H1 (cell line): ENCODE results near the gene LAMTOR5. TPM values are rescaled to one million over a fixed set of nuclear protein-coding genes. Genes with fewer than 3 reads are reported as not detected.
"Not testable (repeated sequence)": the region's sequence is repeated elsewhere in the genome, so short reads cannot be mapped to it uniquely, and the experiment has no call there.

ENCODE experiments used
- CTCF ChIA-PET: fragments of 300-600 bp; sonication (Branson Sonifier 250); formaldehyde crosslinking; loops from one replicate; lab custom pipeline; 2021; ENCODE audit not compliant: partially characterized antibody; lab: Charles Lee
- POLR2A ChIA-PET: fragments of 300-600 bp; sonication (Branson Sonifier 250); formaldehyde crosslinking; loops from one replicate; lab custom pipeline; 2021; ENCODE audit warnings: inconsistent platforms; ENCODE audit not compliant: partially characterized antibody; lab: Charles Lee
- DNase-seq, 2 experiments: peaks; one replicate each; pipeline versions ENCODE4 v3.0.0 to v3.0.0-alpha.2; 2010 to 2022; ENCODE audit warnings: low spot score in 2 of 2, low read depth in 1 of 2, mixed read lengths in 1 of 2
- FAIRE-seq: peaks from 2 replicates; lab custom pipeline; 2011; peaks lifted over from hg19 to GRCh38; lab: Jason Lieb, UNC
- H2AFZ ChIP-seq: 2 replicates; pipeline ENCODE4 v1.8.1; 2012; ENCODE audit warnings: low read length, inconsistent platforms
- H2AK5ac ChIP-seq: 2 replicates; pipeline ENCODE4 v1.6.1; 2013; ENCODE audit warnings: low read depth, low read length
- H2BK120ac ChIP-seq: replicated peaks from 2 replicates; pipeline ENCODE3; 2013; ENCODE audit warnings: low read depth, low read length, inconsistent platforms
- H2BK12ac ChIP-seq: 2 replicates; pipeline ENCODE4 v1.6.1; 2013; ENCODE audit warnings: low read depth, low read length
- H2BK15ac ChIP-seq: 2 replicates; pipeline ENCODE4 v1.6.1; 2013; ENCODE audit warnings: low read length
- H2BK20ac ChIP-seq: 2 replicates; pipeline ENCODE4 v1.6.1; 2013; ENCODE audit warnings: low read length
- H2BK5ac ChIP-seq: 2 replicates; pipeline ENCODE4 v1.6.1; 2013; ENCODE audit warnings: low read depth, low read length
- H3K14ac ChIP-seq: 2 replicates; pipeline ENCODE4 v1.6.1; 2013; ENCODE audit warnings: inconsistent platforms; ENCODE audit not compliant: insufficient read length
- H3K18ac ChIP-seq: 2 replicates; pipeline ENCODE4 v1.6.1; 2013; ENCODE audit warnings: low read length; ENCODE audit errors: extremely low read depth
- H3K23ac ChIP-seq: 2 replicates; pipeline ENCODE4 v1.6.1; 2013; ENCODE audit warnings: inconsistent platforms; ENCODE audit not compliant: insufficient read length
- H3K23me2 ChIP-seq: 2 replicates; pipeline ENCODE4 v1.6.1; 2013; ENCODE audit warnings: low read depth, low read length
- H3K27ac ChIP-seq: 2 replicates; pipeline ENCODE4 v1.6.1; 2011; ENCODE audit warnings: low read depth, low read length, inconsistent platforms
- H3K27me3 ChIP-seq, 4 experiments: replicated peaks in 1 of 4; 1 replicate in 1 of 4; 2 replicates in 3 of 4; pipeline versions ENCODE4 v1.6.1 to v1.8.1; 2011 to 2013; ENCODE audit warnings: low read length in 3 of 4, mild to moderate bottlenecking in 3 of 4, inconsistent platforms in 2 of 4, mixed read lengths in 2 of 4, moderate library complexity in 1 of 4; ENCODE audit not compliant: control insufficient read depth in 3 of 4, insufficient read depth in 3 of 4; ENCODE audit errors: extremely low read depth in 1 of 4
- H3K36me3 ChIP-seq, 4 experiments: 2 replicates each; pipeline versions ENCODE4 v1.6.1 to v1.8.1; 2011 to 2013; ENCODE audit warnings: mild to moderate bottlenecking in 4 of 4, low read length in 3 of 4, moderate library complexity in 2 of 4, control low read depth in 1 of 4, inconsistent platforms in 1 of 4; ENCODE audit not compliant: insufficient read depth in 4 of 4, control insufficient read depth in 2 of 4
- H3K4ac ChIP-seq: replicated peaks from 2 replicates; pipeline ENCODE3; 2013; ENCODE audit warnings: low read length, low read depth, mixed read lengths, inconsistent platforms; ENCODE audit not compliant: insufficient read length
- H3K4me1 ChIP-seq, 4 experiments: replicated peaks in 1 of 4; 1 replicate in 1 of 4; 2 replicates in 3 of 4; pipeline versions ENCODE4 v1.6.1 to v1.8.1; 2011 to 2013; ENCODE audit warnings: low read length in 3 of 4, inconsistent platforms in 2 of 4, mixed read lengths in 1 of 4; ENCODE audit not compliant: insufficient read depth in 4 of 4, control insufficient read depth in 3 of 4
- H3K4me2 ChIP-seq, 2 experiments: 2 replicates each; pipeline versions ENCODE4 v1.6.1 to v1.8.1; 2011 to 2013; ENCODE audit warnings: low read depth in 2 of 2, low read length in 2 of 2, control low read depth in 1 of 2, inconsistent platforms in 1 of 2, mild to moderate bottlenecking in 1 of 2; ENCODE audit not compliant: insufficient read depth in 1 of 2
- H3K4me3 ChIP-seq, 4 experiments: fragments of 200-600, 300-600 bp in 1 of 4; sonication (generic), shearing (Covaris generic), sonication (Bioruptor Twin) in 1 of 4; 2 replicates each; pipeline versions ENCODE4 v1.5.1 to v1.8.1; 2011 to 2016; ENCODE audit warnings: low read length in 4 of 4, low read depth in 3 of 4, control low read depth in 2 of 4, inconsistent platforms in 2 of 4, mild to moderate bottlenecking in 2 of 4, mixed read lengths in 1 of 4, moderate library complexity in 1 of 4; ENCODE audit not compliant: insufficient read depth in 2 of 4; ENCODE audit errors: extremely low read depth in 1 of 4
- H3K56ac ChIP-seq: replicated peaks from 2 replicates; pipeline ENCODE3; 2013; ENCODE audit warnings: low read depth, mild to moderate bottlenecking, mixed read lengths, low read length, inconsistent platforms; ENCODE audit not compliant: insufficient read length
- H3K79me1 ChIP-seq: 2 replicates; pipeline ENCODE4 v1.6.1; 2013; ENCODE audit warnings: low read depth, low read length, control low read depth
- H3K79me2 ChIP-seq, 2 experiments: 2 replicates each; pipeline versions ENCODE4 v1.6.1 to v1.8.1; 2012 to 2013; ENCODE audit warnings: low read length in 2 of 2, mild to moderate bottlenecking in 2 of 2, inconsistent platforms in 1 of 2; ENCODE audit not compliant: insufficient read depth in 2 of 2, control insufficient read depth in 1 of 2
- H3K9ac ChIP-seq, 4 experiments: replicated peaks in 1 of 4; 1 replicate in 1 of 4; 2 replicates in 3 of 4; pipeline versions ENCODE4 v1.6.1 to v1.8.1; 2011 to 2013; ENCODE audit warnings: low read depth in 3 of 4, low read length in 3 of 4, control low read depth in 2 of 4, mild to moderate bottlenecking in 2 of 4, moderate library complexity in 2 of 4, inconsistent platforms in 1 of 4; ENCODE audit errors: extremely low read depth in 1 of 4
- H3K9me3 ChIP-seq, 2 experiments: 2 replicates each; pipeline versions ENCODE4 v1.6.1 to v1.8.1; 2012 to 2013; ENCODE audit warnings: mild to moderate bottlenecking in 2 of 2, moderate library complexity in 2 of 2, control low read depth in 1 of 2, inconsistent platforms in 1 of 2, low read depth in 1 of 2, low read length in 1 of 2, mixed read lengths in 1 of 2; ENCODE audit not compliant: insufficient read depth in 2 of 2
- H4K20me1 ChIP-seq, 2 experiments: replicated peaks in 1 of 2; 2 replicates each; pipeline versions ENCODE3 to v1.8.1; 2011 to 2013; ENCODE audit warnings: inconsistent platforms in 2 of 2, low read length in 2 of 2, mild to moderate bottlenecking in 1 of 2; ENCODE audit not compliant: insufficient read depth in 2 of 2, control insufficient read depth in 1 of 2
- H4K5ac ChIP-seq: 2 replicates; pipeline ENCODE4 v1.6.1; 2013; ENCODE audit warnings: low read length, low read depth, mixed read lengths, inconsistent platforms; ENCODE audit not compliant: insufficient read length
- H4K8ac ChIP-seq: 2 replicates; pipeline ENCODE4 v1.8.0; 2013; ENCODE audit warnings: mild to moderate bottlenecking, moderate library complexity, low read length, inconsistent platforms; ENCODE audit not compliant: insufficient read depth; ENCODE audit errors: extremely low read depth
- H4K91ac ChIP-seq: replicated peaks from 2 replicates; pipeline ENCODE3; 2013; ENCODE audit warnings: low read length, mixed read lengths, inconsistent platforms; ENCODE audit not compliant: insufficient read length
- WGBS, 2 experiments: shearing (Covaris generic) in 1 of 2; methylation state at CpG; one replicate each; pipeline versions ENCODE4 v1.1.6 to v1.1.7; 2013 to 2015; ENCODE audit warnings: low lambda C conversion rate in 2 of 2, mixed read lengths in 2 of 2, inconsistent platforms in 1 of 2, low coverage in 1 of 2, missing lambda C conversion rate in 1 of 2; ENCODE audit not compliant: insufficient replicate concordance in 2 of 2, insufficient coverage in 1 of 2, insufficient read length in 1 of 2; ENCODE audit errors: extremely low coverage in 1 of 2, missing lambda C conversion rate in 1 of 2; 5-methylcytosine and 5-hydroxymethylcytosine counted together
- polyA plus RNA-seq, 7 experiments: library from polyadenylated mRNA; depleted of rRNA in 3 of 7; stranded (reverse) in 5 of 7; unstranded in 2 of 7; fragments of >200 nt in 5 of 7; fragments of 200-250 nt in 2 of 7; gene quantifications; 1 replicate in 5 of 7; 2 replicates in 1 of 7; 4 replicates in 1 of 7; pipeline versions ENCODE4 v1.2.1 to v1.2.3, GENCODE V29; 2011 to 2013; ENCODE audit warnings: missing spikeins in 2 of 7, mixed read lengths in 2 of 7
- total RNA-seq: library from RNA; stranded (reverse); fragmentation: NEBNext Ultra II Directional; extraction: Animal tissue kit (Norgen Biotek cat#: 25700); gene quantifications from 2 replicates; pipeline ENCODE4 v1.2.1, GENCODE V29; 2021

The LAMTOR5 gene
- total and polyA plus RNA-seq, 2 of the 8 experiments (the other 6 are each of a cell fraction or from before 2014, with no cell fraction given): 84.4 to 297 TPM

DNA sequence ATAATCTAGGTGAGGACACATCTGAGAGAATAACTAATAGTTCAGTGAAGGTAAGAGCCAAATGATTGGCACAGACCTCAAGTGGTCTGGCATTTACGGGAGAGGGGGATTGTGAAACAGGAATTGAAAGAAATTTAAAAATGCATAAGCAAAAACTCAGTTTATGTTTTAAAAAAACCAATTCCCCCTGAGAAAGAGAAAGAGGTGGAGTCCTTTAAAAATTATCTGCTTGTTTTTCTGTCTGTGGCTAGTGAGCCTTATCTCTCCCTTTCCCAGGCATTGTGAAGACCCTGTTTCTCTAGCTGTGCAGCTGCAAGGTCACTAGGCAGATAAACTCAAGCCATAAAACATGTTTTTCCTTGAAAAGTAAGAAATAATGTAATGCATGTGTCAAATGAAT lies 5.6 kb upstream of the LAMTOR5 start:
- H3K79me1 ChIP-seq, H3K23ac ChIP-seq, H3K9me3 ChIP-seq, H3K4me1 ChIP-seq, H2BK20ac ChIP-seq, H2AK5ac ChIP-seq, H4K20me1 ChIP-seq, H3K14ac ChIP-seq, FAIRE-seq, H3K23me2 ChIP-seq, H4K8ac ChIP-seq, DNase-seq, H3K9ac ChIP-seq, H3K18ac ChIP-seq, H3K4me2 ChIP-seq, H2BK5ac ChIP-seq, H3K4ac ChIP-seq, H3K56ac ChIP-seq, H3K36me3 ChIP-seq, H4K91ac ChIP-seq, H2AFZ ChIP-seq, H3K79me2 ChIP-seq, H3K27me3 ChIP-seq, H3K4me3 ChIP-seq, H2BK15ac ChIP-seq, H4K5ac ChIP-seq, H3K27ac ChIP-seq, H2BK12ac ChIP-seq, H2BK120ac ChIP-seq: not testable (repeated sequence)
- ChIA-PET POLR2A (interaction anchor here (0.8 kb wide), 1 partner anchor 41 kb away, joined by 4 read pairs; no protein-coding TSS in a partner anchor), CTCF (interaction anchor here (0.7 to 22.7 kb wide), 26 partner anchors 9 to 268 kb away, joined by 3 to 828 read pairs (median 4); partner anchors contain the start of genes KCNC4 and PROK1)
- WGBS, 2 experiments: 88% methylated on average over 1 of the region's 1 CpG; no CpG with 5 or more reads in 1 of the 2 experiments
